SK-N-MC (cell line): Measurements from ENCODE around the gene EXOC1.

Source experiments
- DNase-seq: peaks from one replicate; pipeline ENCODE4 v3.0.0-alpha.2; 2011; ENCODE audit warnings: low read depth, low spot score
- H3K27ac ChIP-seq: fragments of 200-600 bp; sonication (generic); 2 replicates; pipeline ENCODE4 v1.5.1; 2016; ENCODE audit warnings: mixed run types
- H3K36me3 ChIP-seq: fragments of 200-600 bp; sonication (generic); 2 replicates; pipeline ENCODE4 v1.6.1; 2017; ENCODE audit warnings: antibody characterized with exemption, low read length, mixed read lengths; ENCODE audit not compliant: insufficient read depth
- H3K4me3 ChIP-seq: fragments of 200-600 bp; sonication (generic); 2 replicates; pipeline ENCODE4 v1.5.1; 2016
- H3K9ac ChIP-seq: fragments of 200-600 bp; sonication (generic); 2 replicates; pipeline ENCODE4 v1.8.0; 2017; ENCODE audit warnings: mixed run types, mixed read lengths; ENCODE audit not compliant: insufficient read length
- H3K9me3 ChIP-seq: fragments of 200-600 bp; sonication (generic); 2 replicates; pipeline ENCODE4 v1.6.1; 2017; ENCODE audit warnings: low read depth, mild to moderate bottlenecking, antibody characterized with exemption, low read length, moderate library complexity, mixed read lengths
- EZH2 ChIP-seq: fragments of 200-600 bp; sonication (generic); IDR thresholded peaks from one replicate; pipeline ENCODE4 v1.6.1; 2017; ENCODE audit warnings: antibody characterized with exemption
- FOXP2 ChIP-seq: optimal IDR thresholded peaks from 2 replicates; pipeline ENCODE3; 2011; ENCODE audit warnings: mild to moderate bottlenecking, moderate library complexity; ENCODE audit not compliant: insufficient read depth; ENCODE audit errors: extremely low read length, control extremely low read depth
- POLR2AphosphoS5 ChIP-seq: IDR thresholded peaks from 2 replicates; pipeline ENCODE4 v1.6.1; 2012; ENCODE audit warnings: mild to moderate bottlenecking, low read depth, low read length, borderline replicate concordance

Gene EXOC1

DNA sequence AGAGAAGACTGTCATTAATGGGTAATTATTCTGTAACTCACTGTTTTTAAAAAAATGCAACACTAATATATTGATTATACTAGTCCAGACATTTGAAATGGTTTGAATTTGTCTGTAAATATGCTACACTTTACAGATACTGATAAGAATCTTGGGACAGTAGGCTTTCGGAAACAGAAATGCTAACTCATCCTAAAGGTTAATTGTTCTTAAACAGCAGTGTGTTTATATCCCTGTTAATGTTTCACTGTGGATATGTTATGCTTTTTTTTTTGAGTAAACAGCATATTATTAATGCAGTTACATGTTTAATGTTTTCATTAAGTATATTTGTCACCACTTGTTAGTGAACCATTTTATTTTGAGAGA lies 31.4 kb downstream of the EXOC1 start:
- Histone ChIP-seq H3K36me3 (peaks cover 6% of the 10 kb centered on the region; the same call in 1 of the 2 replicates), H3K9me3 (no peaks in the 10 kb centered on the region), H3K4me3 (no peak overlapping the region), H3K27ac (no peak overlapping the region), H3K9ac (no peak overlapping the region)
- TF ChIP-seq EZH2 = no peak
- TF ChIP-seq POLR2AphosphoS5 = no peak
- no peak for TF ChIP-seq FOXP2
- no peak for DNase-seq

- no peak overlapping the region for H3K27ac ChIP-seq
- TF ChIP-seq POLR2AphosphoS5 (no peak), EZH2 (no peak), FOXP2 (no peak)
- no peaks in the 10 kb centered on the region for H3K9me3 ChIP-seq
- no peaks in the 10 kb centered on the region for H3K36me3 ChIP-seq
- no peak overlapping the region for H3K4me3 ChIP-seq
- H3K9ac ChIP-seq = no peak overlapping the region
- no peak for DNase-seq
These were observed 34.1 kb downstream of the EXOC1 start for GRCh38 chr4:55887594-55887993.

GRCh38 chr4:55892156-55892555 lies 38.7 kb downstream of the EXOC1 start:
- TF ChIP-seq FOXP2 (no peak), EZH2 (no peak), POLR2AphosphoS5 (no peak)
- Histone ChIP-seq H3K9ac (no peak overlapping the region), H3K4me3 (no peak overlapping the region), H3K27ac (no peak overlapping the region), H3K9me3 (no peaks in the 10 kb centered on the region), H3K36me3 (peaks cover 18% of the 10 kb centered on the region)
- no peak for DNase-seq

DNA sequence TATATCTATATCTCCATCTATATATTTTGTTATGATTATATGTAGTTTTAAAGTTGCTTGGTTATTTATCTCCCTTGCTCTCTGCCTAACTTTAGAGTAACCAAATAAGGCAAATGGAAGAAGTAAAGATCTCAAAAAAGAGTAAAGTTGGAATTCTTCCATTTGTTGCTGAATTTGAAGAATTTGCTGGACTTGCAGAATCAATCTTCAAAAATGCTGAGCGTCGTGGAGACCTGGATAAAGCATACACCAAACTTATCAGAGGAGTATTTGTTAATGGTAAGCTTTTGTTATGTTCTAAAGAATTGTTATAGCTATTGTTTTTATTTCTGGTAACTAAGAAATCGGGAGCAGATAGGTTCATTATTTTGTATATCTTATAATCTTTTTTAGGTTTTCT lies 43.2 kb downstream of the EXOC1 start:
- H3K4me3 ChIP-seq = no peak overlapping the region
- no peak for DNase-seq
- no peak for TF ChIP-seq EZH2
- no peak for TF ChIP-seq POLR2AphosphoS5
- TF ChIP-seq FOXP2 = no peak
- H3K36me3 ChIP-seq = peaks cover 32% of the 10 kb centered on the region
- no peak overlapping the region for H3K9ac ChIP-seq
- no peaks in the 10 kb centered on the region for H3K9me3 ChIP-seq
- H3K27ac ChIP-seq = peak overlapping the region; percentile 26; the same call in 1 of the 2 replicates

GRCh38 chr4:55902677-55903076 lies 49.2 kb downstream of the EXOC1 start:
- Histone ChIP-seq H3K9ac (no peak overlapping the region), H3K9me3 (no peaks in the 10 kb centered on the region), H3K27ac (no peak overlapping the region), H3K4me3 (no peak overlapping the region), H3K36me3 (peaks cover 26% of the 10 kb centered on the region)
- DNase-seq = no peak
- no peak for TF ChIP-seq POLR2AphosphoS5
- no peak for TF ChIP-seq FOXP2
- TF ChIP-seq EZH2 = no peak

GRCh38 chr4:55903577-55903976 lies 50.1 kb downstream of the EXOC1 start:
- H3K9me3 ChIP-seq = no peaks in the 10 kb centered on the region
- no peak overlapping the region for H3K27ac ChIP-seq
- H3K4me3 ChIP-seq = no peak overlapping the region
- DNase-seq = no peak
- H3K9ac ChIP-seq = no peak overlapping the region
- H3K36me3 ChIP-seq = peaks cover 26% of the 10 kb centered on the region
- TF ChIP-seq FOXP2 (no peak), EZH2 (no peak), POLR2AphosphoS5 (no peak)

DNA sequence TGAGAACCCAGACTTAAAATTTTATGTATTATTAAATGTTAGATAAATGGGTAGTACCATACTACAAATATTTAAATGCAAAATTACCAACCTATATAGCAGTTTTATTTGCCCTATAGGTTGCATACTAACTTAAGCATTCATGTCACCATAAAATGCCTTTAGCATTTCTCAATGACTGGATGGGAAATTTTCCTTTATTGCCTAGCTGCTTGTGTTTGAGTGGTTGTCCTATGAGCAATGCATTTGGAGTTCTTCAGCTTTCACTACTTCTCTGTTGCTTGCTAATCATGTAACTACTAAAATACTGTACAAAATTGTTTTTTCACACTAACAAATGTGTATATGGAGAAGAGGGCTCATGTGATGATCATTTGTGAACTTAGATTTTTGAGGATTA lies 51.1 kb downstream of the EXOC1 start:
- no peak for TF ChIP-seq EZH2
- TF ChIP-seq FOXP2 = no peak
- TF ChIP-seq POLR2AphosphoS5 = no peak
- Histone ChIP-seq H3K9me3 (no peaks in the 10 kb centered on the region), H3K27ac (no peak overlapping the region), H3K9ac (no peak overlapping the region), H3K4me3 (no peak overlapping the region), H3K36me3 (peaks cover 26% of the 10 kb centered on the region)
- no peak for DNase-seq

DNA sequence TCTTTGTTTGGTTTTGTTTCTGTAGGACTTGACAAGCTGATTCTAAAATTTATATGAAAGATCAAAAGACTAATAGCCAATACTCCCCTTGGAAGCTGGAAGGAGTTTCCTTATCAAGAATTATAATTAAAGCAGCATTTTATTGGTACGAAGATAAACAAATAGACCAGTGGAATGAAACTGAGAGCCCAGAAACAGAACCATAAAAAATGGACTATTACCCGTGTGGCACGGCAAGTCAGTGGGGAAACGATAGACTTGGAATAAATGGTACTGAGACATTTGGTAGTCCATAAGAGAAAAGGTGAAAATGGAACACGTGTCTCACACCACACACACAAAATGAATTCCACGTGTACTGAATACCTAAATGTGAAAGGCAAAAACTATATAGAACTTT lies 52.9 kb downstream of the EXOC1 start:
- Histone ChIP-seq H3K27ac (no peak overlapping the region), H3K4me3 (no peak overlapping the region), H3K36me3 (peaks cover 15% of the 10 kb centered on the region), H3K9ac (no peak overlapping the region), H3K9me3 (no peaks in the 10 kb centered on the region)
- no peak for DNase-seq
- TF ChIP-seq EZH2 = no peak
- TF ChIP-seq POLR2AphosphoS5 = no peak
- TF ChIP-seq FOXP2 = no peak

DNA sequence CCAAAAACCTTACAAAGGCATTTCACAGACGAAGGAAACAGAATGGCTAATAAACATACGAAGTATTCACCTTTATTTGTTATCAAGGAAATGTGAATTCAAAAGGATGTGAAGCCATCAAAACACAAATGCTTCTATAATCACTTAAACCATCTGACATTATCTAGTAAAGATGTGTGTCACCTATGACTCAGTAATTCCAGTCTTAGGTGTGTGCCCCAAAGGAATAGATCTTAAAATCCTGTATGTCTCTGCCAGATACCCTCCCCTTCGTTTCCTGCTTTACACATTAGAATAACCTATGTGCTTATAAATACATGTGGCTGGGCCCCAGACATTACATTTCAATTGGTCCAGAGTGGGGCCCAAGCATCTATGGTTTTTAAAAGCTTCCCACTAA lies 53.5 kb downstream of the EXOC1 start:
- H3K4me3 ChIP-seq = no peak overlapping the region
- no peak for DNase-seq
- TF ChIP-seq EZH2 = no peak

More for the DNA sequence above, 53.5 kb downstream of the EXOC1 start:
- Histone ChIP-seq H3K27ac (no peak overlapping the region), H3K9ac (no peak overlapping the region), H3K36me3 (peaks cover 14% of the 10 kb centered on the region), H3K9me3 (no peaks in the 10 kb centered on the region)
